Uterus (tissue), 2 donors: Measurements from ENCODE around the gene CAPN9.

Experiments used
- CTCF ChIP-seq, 4 experiments: fragments of 200-600 bp in 2 of 4; fragments of 450-650 bp in 2 of 4; sonication (generic) in 2 of 4; IDR thresholded peaks; one replicate each; pipeline ENCODE4 v1.5.1; 2016 to 2019; ENCODE audit warnings: antibody characterized with exemption in 4 of 4, mild to moderate bottlenecking in 2 of 4, moderate library complexity in 1 of 4
- POLR2A ChIP-seq, 2 donors: fragments of 450-650 bp; IDR thresholded peaks; one replicate each; pipeline ENCODE4 v1.6.1; 2016; ENCODE audit warnings: antibody characterized with exemption in 2 of 2, mild to moderate bottlenecking in 1 of 2, moderate library complexity in 1 of 2

DNA sequence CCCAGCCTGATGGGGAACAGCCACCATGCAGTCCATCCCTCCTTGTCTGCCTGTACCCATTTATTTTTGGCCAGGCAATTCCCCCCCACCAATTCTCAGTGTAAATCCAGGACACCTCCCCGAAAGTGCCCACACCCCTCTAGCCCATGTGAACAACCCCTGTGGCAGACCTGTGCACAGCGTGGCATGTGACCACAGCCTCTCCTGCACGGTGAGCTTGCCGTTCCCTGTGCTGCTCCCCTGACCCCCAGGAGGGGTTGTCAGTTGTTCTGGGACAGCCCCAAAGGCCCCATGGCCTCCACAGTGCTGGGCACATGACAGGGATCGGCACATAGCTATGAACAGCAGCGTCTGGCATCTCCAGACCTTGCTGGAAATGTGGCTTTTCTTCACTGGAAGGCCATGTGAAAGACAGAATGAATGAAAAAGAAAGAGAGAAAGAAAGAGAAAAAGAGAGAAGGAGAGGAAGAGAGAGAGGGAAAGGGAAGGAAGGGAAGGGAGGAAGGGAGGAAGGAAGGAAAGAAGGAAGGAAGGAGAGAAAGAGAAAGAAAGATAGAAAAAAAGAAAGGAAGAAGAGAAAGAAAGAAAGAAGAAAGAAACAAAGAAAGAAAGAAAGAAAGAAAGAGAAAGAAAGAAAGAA, 3.9 kb downstream of the CAPN9 start:
- TF ChIP-seq CTCF (IDR thresholded peaks at IDR 0.05) (no peak), POLR2A (IDR thresholded peaks at IDR 0.05) (no peak)
